ENCODE results near the gene RNF144B. TPM values are rescaled to one million over a fixed set of nuclear protein-coding genes. Genes with fewer than 3 reads are reported as not detected.

The RNF144B gene
- total and polyA plus RNA-seq, 9 of the 15 experiments (the other 6 are each of a cell fraction or from before 2014, with no cell fraction given), result 0.01 TPM; not detected in 8

- no TSS peak for BruUV-seq (replicated peaks)
- ChIA-PET POLR2A (interaction anchor here (0.6 kb wide), 1 partner anchor 220 kb away, joined by 3 read pairs; no protein-coding TSS in a partner anchor), CTCF (ENCODE audit: low intra/inter-chr PET ratio) (no interaction called here)
- no peak for ATAC-seq
- Histone ChIP-seq H3K36me3 (ENCODE audit: control insufficient read depth, insufficient read depth, low read length) (no peaks in the 10 kb centered on the region), H3K9me1 (ENCODE audit: control insufficient read depth, insufficient read depth, low read length) (no peaks in the 10 kb centered on the region), H3K4me1 (replicated peaks in 1 of 2; ENCODE audit: control insufficient read depth in 2 of 2, insufficient read depth in 2 of 2, low read length in 2 of 2) (no peaks in the 10 kb centered on the region), H3K4me2 (ENCODE audit: insufficient read depth, low read length) (no peak overlapping the region), H3K4me3 (no peak overlapping the region), H4K20me1 (replicated peaks; ENCODE audit: control insufficient read depth, insufficient read depth, low read length) (no peaks in the 10 kb centered on the region), H3K79me2 (ENCODE audit: control insufficient read depth, insufficient read depth, low read length) (no peaks in the 10 kb centered on the region), H3K27ac (ENCODE audit: extremely low read depth, low read depth, low read length) (no peak overlapping the region), H3K9ac (ENCODE audit: insufficient read depth in 1 of 2, low read depth in 2 of 2, low read length in 2 of 2) (no peak overlapping the region), H3K27me3 (ENCODE audit: control insufficient read depth in 2 of 2, insufficient read depth in 2 of 2, low read length in 2 of 2) (peaks cover 0 to 5% of the 10 kb centered on the region in 2 experiments; a peak in 1 of 5 replicates), H2AFZ (ENCODE audit: low read depth, low read length) (no peak overlapping the region), H3K9me3 (replicated peaks; ENCODE audit: control insufficient read depth, insufficient read depth, low read depth, low read length) (no peaks in the 10 kb centered on the region)
- intact Hi-C loops (cut with micrococcal nuclease), result no loop called here
- WGBS (ENCODE audit: insufficient coverage, low coverage, missing lambda C conversion rate), result 0% methylated on average over 2 of the region's 2 CpGs
- DNase-seq (ENCODE audit: extremely low read depth in 1 of 4, low spot score in 3 of 4), result no peak
- TF ChIP-seq, protein P1, sequence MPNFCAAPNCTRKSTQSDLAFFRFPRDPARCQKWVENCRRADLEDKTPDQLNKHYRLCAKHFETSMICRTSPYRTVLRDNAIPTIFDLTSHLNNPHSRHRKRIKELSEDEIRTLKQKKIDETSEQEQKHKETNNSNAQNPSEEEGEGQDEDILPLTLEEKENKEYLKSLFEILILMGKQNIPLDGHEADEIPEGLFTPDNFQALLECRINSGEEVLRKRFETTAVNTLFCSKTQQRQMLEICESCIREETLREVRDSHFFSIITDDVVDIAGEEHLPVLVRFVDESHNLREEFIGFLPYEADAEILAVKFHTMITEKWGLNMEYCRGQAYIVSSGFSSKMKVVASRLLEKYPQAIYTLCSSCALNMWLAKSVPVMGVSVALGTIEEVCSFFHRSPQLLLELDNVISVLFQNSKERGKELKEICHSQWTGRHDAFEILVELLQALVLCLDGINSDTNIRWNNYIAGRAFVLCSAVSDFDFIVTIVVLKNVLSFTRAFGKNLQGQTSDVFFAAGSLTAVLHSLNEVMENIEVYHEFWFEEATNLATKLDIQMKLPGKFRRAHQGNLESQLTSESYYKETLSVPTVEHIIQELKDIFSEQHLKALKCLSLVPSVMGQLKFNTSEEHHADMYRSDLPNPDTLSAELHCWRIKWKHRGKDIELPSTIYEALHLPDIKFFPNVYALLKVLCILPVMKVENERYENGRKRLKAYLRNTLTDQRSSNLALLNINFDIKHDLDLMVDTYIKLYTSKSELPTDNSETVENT (CRISPR knock-in tag; IDR thresholded peaks at IDR 0.05), result no peak
- TF ChIP-seq NCOA1 (IDR thresholded peaks at IDR 0.05; ENCODE audit: low read depth) (no peak), PTRF (tag; IDR thresholded peaks at IDR 0.05) (no peak), CTCF (IDR thresholded peaks at IDR 0.05 in 2 of 3, conservative IDR thresholded peaks at IDR 0.05 in 1 of 3; ENCODE audit: insufficient read depth in 2 of 3, low read depth in 1 of 3, low read length in 3 of 3) (no peak), ZNF583 (CRISPR knock-in tag; IDR thresholded peaks at IDR 0.05) (no peak), NEUROD1 (IDR thresholded peaks at IDR 0.05; ENCODE audit: borderline replicate concordance, low read depth, low read length, partially characterized antibody) (no peak), BRF1 (IDR thresholded peaks at IDR 0.05; ENCODE audit: borderline replicate concordance, extremely low read depth, insufficient read length) (no peak), CAMTA2 (CRISPR knock-in tag; conservative IDR thresholded peaks at IDR 0.05) (no peak), ZKSCAN8 (CRISPR knock-in tag; IDR thresholded peaks at IDR 0.05) (no peak)
- TF ChIP-seq, protein P2, sequence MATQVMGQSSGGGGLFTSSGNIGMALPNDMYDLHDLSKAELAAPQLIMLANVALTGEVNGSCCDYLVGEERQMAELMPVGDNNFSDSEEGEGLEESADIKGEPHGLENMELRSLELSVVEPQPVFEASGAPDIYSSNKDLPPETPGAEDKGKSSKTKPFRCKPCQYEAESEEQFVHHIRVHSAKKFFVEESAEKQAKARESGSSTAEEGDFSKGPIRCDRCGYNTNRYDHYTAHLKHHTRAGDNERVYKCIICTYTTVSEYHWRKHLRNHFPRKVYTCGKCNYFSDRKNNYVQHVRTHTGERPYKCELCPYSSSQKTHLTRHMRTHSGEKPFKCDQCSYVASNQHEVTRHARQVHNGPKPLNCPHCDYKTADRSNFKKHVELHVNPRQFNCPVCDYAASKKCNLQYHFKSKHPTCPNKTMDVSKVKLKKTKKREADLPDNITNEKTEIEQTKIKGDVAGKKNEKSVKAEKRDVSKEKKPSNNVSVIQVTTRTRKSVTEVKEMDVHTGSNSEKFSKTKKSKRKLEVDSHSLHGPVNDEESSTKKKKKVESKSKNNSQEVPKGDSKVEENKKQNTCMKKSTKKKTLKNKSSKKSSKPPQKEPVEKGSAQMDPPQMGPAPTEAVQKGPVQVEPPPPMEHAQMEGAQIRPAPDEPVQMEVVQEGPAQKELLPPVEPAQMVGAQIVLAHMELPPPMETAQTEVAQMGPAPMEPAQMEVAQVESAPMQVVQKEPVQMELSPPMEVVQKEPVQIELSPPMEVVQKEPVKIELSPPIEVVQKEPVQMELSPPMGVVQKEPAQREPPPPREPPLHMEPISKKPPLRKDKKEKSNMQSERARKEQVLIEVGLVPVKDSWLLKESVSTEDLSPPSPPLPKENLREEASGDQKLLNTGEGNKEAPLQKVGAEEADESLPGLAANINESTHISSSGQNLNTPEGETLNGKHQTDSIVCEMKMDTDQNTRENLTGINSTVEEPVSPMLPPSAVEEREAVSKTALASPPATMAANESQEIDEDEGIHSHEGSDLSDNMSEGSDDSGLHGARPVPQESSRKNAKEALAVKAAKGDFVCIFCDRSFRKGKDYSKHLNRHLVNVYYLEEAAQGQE (IDR thresholded peaks at IDR 0.05; ENCODE audit: borderline replicate concordance), result no peak
- TF ChIP-seq, protein P2 (CRISPR knock-in tag; IDR thresholded peaks at IDR 0.05; ENCODE audit: low read depth), result no peak
- in situ Hi-C loops (cut with MboI), result loop anchor here (5.0 kb wide), 1 partner anchor 902 kb away; no protein-coding TSS in a partner anchor
- FAIRE-seq, result no peak
Measured at GRCh38 chr6:18493925-18494324, 106.8 kb downstream of the RNF144B start.

All from K562 (cell line).